Stimulated activated CD4-positive, alpha-beta T cell treated with anti-CD3 and anti-CD28 coated beads, Interleukin-4, amount 100 ng/mL, for 1 hour (primary cell): ENCODE results near the gene CCDC57.
A peak's percentile ranks its signal among the peaks of the same experiment; 100 is the strongest.
"Not testable (repeated sequence)": the region's sequence is repeated elsewhere in the genome, so short reads cannot be mapped to it uniquely, and the experiment has no call there.

Experiments
- DNase-seq: peaks from one replicate; pipeline ENCODE4 v3.0.0-alpha.2; 2020

The CCDC57 gene

DNA sequence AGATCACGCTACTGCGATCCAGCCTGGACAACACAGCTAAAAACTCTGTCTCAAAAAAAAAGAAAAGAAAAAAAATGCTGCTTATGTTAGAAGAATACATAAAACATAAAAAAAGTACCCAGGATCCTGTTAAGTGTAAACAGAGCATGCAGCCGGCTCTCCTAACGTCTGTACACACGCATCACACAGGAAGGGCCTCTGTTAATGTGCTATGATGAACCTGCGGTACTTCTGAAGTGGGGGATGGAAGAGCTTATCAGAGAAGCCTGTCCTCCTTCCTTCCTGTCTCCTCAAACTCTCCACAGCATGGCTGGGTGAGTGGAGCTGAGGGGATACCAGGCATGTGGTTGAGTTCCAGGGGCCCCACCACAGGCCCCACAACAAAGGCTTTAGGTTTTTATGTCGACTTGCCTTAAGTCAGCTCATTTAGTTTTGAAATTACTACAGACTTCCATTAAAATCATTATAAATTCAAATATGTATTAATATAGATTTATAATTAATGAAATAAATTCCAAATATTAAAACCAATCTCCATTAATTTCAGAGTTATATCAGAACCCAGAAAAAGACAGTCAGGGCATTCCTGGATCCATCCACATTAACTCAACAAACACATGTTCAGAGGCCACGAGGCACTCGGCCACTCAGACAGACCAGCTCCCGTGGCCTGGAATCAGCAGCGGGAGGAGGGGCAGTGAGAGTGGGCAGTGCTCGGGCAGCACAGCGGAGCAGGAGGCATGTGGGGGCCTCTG is 11.7 kb downstream of the CCDC57 start:
- peak; percentile 42 for DNase-seq

DNA sequence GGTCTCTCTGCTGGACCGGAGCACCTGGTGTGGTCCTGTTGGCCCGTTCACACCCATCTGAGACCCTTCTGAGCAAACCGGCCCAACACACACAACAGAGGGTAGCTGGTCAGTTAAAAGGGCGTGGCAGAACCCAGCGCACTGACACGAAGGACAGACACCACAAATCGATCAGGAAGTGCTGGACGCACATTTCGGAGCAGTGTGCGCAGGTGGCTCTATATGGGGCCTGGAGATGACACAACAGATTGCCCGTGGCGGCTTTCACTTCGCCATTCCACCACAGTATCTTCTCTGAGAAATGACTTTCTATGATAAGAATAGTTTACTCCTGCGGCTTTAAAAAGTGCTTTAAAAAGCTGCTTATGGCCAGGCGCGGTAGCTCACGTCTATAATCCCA is 12.5 kb downstream of the CCDC57 start:
- no peak for DNase-seq

DNA sequence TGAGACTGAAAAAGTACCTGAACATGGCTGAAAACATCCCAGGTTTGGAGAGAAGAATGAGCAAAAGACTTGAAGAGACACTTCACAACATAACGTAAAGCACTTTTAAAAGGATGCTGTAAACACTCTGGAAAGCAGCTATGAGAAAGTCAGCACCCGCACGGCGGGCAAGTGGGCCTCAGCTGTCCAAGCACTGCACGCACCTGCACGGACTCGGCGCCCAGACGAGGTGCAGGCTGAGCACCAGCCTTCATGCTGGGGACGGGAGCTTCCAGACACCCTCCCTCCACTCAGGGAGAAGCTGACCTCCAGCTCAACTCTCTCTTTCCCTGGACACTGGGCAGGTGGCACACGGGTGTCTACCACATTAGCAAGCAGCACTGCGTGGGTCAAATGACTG is 13.1 kb downstream of the CCDC57 start:
- no peak for DNase-seq

DNA sequence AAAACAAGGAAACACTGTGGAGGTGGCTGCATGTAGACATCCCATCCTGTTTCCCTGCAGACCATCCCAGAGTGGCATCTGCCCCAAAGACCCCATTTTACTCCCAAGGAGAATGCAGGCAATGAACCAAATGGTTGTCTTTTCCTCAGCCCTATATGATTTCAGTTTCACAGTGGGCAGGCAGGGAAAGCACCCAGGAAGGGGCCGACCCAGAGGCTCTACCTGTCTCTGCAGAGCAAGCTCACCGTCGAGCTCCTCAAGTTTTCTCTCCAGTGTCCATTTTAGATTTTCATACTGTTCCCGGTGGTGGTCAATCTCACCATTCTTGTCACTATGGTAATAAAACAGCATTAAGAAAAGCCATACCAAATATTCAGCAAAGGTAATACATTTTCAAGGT is 14.6 kb downstream of the CCDC57 start:
- DNase-seq, result no peak

DNA sequence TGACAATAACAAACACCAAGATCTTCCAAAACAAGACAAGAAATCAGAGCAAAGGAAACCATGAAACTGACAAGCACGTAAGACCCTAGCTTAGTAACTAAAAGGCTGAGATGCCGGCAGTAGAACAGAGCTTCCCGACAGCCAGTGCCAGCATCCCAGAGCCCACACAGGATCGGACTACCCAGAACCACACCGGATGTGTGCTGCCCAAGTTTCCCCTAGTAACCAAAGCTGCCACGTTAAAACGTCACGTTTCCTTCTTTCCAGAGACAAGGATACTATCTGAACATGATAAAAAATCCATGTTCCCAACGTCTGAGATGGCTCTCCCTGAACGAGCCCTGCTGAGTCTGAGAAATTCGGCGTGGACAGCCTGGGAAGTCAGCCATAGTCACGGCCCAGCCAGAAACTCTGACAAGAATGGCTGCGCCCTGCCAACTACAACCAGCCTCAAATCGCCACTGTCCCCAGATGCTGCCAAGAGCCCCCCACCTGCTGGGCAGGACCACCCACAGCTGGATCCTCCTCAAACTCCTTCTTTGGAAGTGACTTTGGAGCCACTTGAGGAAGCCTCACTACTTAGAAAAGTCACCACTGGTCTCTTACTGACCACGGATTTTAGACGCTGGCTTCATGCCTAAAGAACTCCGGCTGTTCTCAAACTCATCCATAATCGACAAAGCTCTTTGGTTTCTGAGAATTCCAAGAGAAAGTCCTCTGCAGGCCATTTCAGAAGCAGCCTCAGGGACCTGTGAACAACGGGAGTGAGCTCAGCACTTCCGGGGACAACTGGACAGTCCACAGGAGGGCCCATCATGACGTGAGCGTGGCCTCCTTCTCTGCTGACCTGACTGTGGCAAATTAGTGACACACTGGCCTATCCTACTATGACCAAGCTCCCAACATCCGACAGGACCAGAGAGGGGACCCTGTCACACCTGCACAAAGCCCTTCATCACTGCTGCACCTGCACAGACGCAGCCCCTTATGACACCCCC is 16.7 kb downstream of the CCDC57 start:
- no peak for DNase-seq

DNA sequence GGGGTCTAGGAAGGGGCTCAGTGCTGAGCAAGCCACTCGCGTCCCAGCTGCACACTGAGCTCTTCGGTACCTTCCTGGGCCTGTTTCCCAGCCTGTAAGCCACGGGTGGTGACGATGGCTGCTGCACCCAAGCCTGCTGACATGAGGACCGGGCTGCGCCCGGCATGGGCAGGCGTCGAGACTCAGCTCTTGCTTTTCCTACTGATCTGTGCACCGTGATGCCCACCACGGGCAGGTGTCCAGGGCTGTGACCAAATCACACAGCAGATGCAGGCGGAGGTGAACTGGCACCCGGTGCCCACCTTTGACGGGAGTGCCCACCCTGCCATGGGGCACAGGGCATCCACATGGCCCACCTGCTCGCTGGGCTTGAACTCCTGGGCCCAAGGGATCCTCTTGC is 17.9 kb downstream of the CCDC57 start:
- DNase-seq, result no peak

DNA sequence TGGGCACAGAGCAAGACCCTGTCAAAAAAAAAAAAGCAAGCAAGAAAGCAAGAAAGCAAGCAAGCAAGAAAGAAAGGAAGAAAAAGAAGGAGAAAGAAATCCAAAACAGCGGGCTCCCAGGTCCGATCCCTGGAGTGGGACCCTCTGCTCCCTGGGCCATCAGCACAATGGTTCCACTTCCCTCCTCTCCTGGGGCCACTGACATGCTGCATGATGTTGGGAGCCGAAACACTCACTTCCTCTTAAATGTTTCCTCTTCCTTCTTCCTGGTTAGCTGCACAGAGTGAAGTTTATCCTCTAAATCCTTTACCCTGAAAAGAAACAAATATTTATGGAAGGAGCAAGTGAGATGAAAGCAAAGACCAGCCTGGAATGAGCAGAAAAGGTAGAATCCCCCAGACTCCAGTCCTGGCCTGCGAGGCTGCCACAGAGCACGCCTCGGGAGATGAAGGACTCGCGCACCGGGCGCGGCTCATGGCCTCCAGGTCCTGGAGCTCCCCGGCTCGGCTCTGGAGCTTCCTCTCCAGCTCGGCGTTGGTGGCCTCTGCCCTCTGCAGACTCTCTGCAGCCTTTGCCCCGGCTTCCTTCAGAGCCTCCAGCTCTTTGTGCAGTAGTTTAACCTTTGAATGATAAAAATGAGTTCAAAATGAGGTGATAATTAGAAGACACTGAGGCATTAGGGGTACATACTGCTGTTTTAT is 19.0 kb downstream of the CCDC57 start:
- DNase-seq, result no peak

DNA sequence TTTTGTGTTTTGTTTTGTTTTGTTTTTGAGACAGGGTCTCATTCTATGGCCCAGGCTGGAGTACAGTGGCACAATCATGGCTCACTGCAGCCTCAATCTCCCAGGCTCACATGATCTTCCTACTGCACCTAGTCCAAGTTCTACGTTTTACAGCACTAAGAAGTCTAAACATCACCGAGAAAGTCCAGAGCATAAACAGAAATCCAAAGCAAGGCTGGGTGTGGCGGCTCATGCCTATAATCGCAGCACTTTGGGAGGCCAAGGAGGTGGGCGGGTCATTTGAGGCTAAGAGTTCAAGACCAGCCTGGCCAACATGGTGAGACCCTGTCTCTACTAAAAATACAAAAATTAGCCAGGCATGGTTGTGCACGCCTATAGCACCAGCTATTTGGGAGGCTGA is 19.6 kb downstream of the CCDC57 start:
- not testable (repeated sequence) for DNase-seq

DNA sequence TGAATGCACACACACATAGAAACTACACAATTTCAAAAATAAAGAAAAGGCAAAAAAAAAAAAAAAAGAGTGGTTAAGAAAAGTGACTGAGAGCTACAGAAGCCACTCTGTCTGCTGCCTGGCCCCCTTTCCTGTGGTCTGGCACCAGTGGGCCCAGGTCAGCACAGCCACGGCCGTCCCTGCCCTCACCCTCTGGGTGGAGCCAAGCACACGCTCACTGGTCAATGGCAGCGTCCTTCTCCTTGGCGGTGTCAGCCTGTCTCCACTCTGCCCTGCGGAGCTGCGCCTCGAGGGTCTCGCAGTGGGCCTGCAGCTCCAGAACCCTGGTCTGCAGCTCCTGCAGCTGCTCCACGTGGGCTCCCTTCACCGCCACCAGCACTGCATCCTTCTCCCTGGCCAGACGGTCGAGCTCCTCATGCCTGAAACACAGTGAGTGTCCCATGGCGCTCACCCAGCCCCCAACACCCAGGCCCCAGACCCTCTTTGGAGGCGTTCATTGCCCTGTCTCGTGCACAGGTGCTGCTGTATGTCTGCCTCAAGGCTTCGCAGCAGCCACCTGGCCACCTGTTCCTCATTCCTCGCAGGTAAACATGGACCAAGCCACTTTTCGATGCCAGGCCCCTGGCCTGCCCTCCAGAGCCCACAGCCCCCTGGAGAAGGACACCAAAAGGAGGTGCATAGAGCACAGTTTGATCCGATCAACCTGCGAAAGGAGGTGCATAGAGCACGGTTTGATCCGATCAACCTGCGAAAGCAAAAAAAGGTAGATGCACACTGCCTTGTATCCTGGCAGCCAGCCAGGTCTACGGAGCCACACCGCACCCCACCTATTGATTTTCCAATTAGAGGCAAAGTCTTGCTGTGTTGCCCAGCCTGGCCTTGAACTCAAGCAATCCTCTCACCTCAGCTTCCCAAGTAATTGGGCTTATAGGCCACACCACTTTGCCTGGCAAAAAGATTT is 24.4 kb downstream of the CCDC57 start:
- no peak for DNase-seq

DNA sequence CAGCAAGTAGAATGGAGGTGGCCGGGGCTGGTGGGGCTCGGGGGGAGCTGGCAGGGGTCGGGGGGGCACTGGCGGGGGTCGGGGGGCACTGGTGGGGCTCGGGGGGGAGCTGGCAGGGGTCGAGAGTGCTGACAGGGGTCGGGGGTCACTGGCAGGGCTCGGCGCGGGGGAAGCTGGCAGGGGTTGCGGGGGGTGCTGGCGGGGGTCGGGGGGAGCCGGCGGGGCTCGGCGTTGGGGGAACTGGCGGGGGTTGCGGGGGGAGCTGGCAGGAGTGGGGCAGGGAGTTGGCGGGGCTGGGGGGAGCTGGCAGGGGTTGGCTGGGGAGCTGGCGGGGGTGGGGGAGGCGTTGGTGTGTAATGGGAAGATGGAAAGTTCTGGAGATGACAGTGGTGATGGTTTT is 25.1 kb downstream of the CCDC57 start:
- no peak for DNase-seq

DNA sequence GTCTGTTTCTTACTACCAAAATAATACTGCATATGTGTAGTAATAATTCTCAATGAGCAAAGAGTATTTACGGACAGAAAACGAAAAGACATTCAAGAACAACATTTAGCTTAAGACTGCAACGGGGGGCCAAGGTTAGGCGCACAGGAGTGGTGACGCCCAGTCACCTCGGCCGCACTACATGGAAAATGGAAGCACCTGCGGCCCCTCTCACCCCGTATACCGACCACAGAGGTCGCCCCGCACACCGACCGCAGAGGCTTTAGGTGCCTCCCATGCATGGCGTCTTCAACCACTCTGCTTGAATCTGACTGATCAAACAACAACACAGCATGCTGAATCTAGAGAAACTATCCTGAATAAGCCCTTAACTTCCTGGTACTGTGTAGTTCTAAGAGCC is 26.4 kb downstream of the CCDC57 start:
- DNase-seq, result no peak

DNA sequence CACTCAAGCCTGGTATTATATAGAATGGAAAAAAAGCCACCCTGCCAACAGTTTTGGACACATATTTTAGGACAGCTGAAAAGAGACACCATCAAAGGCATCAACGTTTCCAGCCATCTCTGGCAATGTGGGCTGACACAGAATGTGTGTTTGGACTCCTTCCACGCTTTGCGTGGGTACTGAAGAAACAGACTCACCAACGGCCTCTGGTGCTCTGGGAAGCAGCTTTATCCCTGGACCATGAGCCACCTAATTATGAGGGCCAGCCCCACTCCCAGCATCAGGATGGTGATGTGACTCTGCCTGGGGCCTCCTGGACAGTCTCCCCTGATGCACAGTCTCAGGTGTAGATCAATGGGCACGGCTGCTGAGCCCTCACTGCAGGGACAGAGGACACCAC is 27.9 kb downstream of the CCDC57 start:
- no peak for DNase-seq

DNA sequence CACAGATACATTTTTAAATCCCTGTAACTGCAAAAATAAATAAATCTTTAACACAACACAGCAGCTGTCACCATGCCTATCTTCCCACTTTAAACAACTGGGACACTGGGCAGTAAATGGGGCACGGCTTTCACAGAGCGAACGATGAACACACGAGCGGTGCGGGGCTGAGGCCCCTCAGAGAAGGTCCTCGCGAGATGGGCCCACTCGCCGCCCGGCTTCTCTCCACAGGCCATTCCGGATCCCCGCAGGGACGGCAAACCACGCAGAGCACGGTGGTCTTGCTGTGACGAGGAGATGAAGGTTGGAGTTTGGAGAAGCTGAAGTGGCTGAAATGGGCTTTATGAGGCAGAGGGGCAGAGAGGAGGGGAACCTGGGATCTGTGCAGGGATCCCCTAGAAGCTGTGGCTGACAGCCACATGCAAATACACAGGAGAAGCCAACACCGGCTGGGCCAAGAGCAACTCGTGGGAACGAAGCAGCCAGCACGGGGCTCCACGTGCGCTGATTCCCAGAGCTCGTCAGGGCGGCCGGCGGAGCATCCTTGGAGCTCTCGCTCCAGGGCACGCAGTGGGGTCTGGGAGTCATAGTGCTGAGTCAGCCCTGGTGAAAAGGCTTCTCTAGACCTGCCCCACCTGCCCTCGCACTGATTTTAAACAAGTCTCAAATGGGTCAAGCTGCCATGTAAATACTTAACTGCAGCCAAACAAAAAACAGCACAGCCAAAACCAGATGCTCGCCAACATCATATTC is 31.7 kb downstream of the CCDC57 start:
- DNase-seq, result no peak

DNA sequence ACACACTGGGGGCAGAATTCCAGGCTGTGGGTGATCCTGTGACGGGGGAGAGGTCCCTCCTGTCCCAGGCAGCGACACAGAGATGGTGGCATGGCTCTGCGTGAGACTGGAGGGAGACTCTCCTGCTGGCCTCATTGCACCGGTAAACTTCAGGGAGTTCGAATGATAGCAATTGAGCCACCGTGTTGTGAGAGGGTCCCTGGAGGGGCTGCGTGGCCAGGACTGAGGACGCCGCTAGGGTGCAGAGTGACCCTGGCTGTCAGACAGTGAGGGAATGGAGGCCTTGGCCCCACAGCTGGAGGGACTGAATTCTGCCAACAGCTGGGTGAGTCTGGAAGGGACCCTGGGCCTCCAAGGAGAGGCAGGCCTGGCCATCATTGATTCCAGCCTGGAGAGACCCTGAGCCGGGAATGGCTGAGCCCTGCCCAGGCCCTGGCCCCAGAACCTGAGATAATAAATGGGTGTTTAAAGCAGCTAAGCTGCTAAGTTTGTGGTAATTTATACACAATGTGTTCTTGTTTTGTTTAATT is 32.6 kb downstream of the CCDC57 start:
- DNase-seq, result no peak

DNA sequence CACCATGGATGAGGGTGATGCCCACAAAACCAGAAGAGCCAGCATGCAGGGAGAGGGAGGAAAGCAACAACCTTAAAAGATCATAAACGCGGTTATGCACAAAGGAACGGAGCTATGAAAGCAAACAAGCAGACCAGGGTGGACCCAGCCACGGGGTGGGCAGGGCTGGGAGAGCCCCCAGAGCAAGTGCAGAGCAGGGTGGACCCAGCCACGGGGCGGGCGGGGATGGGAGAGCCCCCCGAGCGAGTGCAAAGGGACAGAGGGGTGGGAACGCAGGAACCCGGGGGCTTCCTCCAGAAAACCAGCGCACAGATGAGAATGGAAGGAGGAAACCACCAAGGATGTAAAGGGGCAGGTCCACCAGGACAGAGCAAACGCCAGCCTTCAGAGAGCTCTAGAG is 33.2 kb downstream of the CCDC57 start:
- DNase-seq, result no peak

DNA sequence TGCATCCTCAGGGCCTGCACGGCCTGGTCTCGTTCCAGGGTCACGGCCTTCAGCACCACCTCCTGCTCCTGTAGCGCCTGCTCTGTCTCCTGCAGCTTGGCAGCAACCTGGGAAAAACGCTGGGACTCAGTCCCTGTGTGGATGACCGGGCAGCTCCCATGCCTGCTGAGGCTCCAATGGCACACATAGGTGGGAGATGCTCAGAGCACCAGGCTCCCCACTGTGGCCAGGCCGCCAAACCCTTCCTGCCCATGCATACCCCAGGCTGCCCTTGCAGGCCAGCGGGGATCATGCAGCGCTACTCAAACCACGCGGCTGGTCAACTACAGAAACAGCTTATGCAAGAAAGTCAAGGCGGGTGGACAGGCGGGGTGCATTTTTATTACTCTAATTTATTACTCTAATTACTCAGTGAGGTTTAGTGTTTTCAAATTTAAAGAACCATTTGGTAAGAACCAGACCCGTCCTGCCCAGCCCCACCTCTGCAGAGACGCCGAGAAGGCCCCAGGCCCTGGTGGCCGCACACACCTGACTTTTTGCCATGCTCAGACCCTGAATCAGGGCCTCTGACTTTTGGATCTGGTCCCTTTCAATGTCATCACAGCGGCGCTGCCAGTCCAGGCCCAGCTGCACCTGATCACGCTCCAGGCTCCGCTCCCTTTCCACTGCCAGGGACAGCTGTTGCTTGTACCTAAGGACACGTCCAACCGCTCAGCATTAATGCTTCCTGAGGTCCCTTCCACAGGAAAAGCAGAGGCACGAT is 34.0 kb downstream of the CCDC57 start:
- DNase-seq, result no peak

DNA sequence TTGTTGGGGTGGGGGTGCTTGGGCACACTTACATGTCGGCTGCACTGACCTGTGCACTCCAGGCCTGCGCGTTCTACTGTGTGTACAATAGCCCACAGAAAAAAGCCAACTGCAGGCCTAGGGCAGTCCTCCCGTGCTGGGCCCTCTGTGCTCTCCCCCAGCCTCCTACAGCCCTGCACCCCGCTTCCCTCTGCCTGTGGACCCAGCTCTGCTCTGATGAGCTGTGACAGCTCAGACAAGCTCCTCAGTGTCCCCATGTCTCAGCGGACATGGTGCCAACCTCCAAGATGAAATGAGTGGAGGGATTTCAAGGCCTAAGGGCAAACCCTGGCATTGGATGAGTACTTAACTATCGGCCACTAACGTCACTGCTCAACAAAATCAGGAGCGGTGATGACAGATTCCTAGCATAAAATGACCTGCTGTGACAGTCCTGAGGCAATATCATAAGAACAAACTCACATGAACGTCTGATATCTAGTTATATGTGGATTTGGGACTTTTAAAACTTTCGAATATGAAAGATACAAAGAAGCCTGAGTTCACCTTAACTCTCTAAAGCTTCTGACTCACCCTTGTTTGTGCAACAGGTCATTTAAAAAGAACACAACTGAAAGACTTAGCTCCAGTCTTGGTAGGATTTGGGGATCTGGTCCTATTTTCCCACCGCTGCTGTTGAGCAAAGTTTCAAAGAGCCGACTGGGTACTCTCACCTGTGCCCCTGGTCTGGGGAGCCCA is 34.7 kb downstream of the CCDC57 start:
- DNase-seq, result no peak

DNA sequence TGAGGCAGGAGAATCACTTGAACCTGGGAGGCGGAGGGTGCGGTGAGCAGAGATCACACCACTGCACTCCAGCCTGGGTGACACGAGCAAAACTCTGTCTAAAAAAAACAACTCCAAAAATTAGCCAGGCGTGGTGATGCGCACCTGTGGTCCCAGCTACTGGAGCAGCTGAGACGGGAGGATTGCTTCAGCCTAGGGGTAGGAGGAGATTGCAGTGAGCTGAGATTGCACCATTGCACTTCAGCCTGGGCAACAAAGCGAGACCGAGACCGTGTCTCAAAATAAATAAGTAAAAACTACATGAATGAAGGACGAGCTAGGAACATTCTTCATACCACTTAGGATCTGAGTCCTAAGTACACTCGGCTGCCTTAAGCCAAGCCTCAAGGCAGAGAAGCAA is 35.4 kb downstream of the CCDC57 start:
- no peak for DNase-seq

DNA sequence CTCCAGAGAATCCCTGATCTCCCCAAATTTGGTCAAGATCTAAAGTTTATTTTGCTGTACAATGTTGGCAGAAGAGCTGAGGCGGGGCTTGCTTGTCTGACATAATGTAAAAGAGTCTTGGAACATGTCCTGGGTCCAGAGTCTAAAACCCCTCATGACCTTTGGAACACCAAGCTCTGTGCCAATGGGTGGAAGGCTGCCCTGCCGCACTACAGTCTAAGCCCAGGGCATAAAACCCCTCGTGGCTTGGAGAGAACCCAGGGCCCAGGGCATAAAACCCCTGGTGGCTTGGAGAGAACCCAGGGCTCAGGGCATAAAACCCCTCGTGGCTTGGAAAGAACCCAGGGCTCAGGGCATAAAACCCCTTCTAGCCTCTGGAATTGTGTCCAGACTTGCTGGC is 36.7 kb downstream of the CCDC57 start:
- DNase-seq, result no peak

DNA sequence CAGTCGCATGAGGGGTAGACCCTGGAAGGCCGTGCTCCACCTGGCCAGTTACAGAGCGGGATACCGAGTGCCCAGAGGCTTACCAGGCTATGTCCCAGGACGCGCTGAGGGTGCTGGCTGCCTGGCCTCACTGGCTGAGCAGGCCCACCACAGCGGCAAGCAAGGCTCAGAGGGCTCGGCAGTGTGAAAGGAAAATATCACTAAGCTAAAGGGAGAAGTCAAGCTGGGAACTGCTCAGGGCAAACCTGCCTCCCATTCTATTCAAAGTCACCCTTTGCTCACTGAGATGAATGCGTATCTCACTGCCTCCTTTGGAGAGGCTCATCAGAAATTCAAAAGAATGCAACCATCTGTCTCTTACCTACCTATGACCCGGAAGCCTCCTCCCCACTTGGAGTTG is 37.4 kb downstream of the CCDC57 start:
- DNase-seq, result no peak
